ENCODE data around the gene HSF5.

HSF5 gene

GRCh38 chr17:58417300-58418092, 70.7 kb downstream of the HSF5 start, which contains the start of gene RNF43:
RNF43 (minus strand) TSS chr17:58417534; CDS start chr17:58415577, 1,957 bp downstream.
- Histone ChIP-seq H3K4me2 (ENCODE audit: insufficient read depth, low read length) (peak within 1 kb of the TSS; percentile 38; the same call in 1 of the 2 replicates), H4K20me1 (ENCODE audit: insufficient read depth, low read length) (no peaks in the 10 kb centered on the region), H2AFZ (ENCODE audit: low read depth, low read length) (no peak within 1 kb of the TSS), H3K27me3 (ENCODE audit: insufficient read depth, low read length, poor library complexity) (peaks cover 28% of the 10 kb centered on the region), H3K9ac (ENCODE audit: low read depth, low read length) (no peak within 1 kb of the TSS), H3K4me1 (ENCODE audit: insufficient read depth, low read length) (peaks cover 10% of the 10 kb centered on the region), H3K27ac (ENCODE audit: low read length) (no peak within 1 kb of the TSS), H3K9me3 (ENCODE audit: insufficient read depth, low read length, severe bottlenecking) (no peaks in the 10 kb centered on the region), H3K36me3 (ENCODE audit: insufficient read depth, low read length) (no peaks in the 10 kb centered on the region), H3K79me2 (ENCODE audit: insufficient read depth, low read length) (no peaks in the 10 kb centered on the region), H3K4me3 (ENCODE audit: low read depth in 1 of 2, low read length in 2 of 2) (no peak within 1 kb of the TSS)
- TF ChIP-seq EZH2 (IDR thresholded peaks at IDR 0.05; ENCODE audit: borderline replicate concordance, low read depth, low read length, severe bottlenecking) (no peak), CTCF (IDR thresholded peaks at IDR 0.05; ENCODE audit: borderline replicate concordance, extremely low read depth, low read length, poor library complexity, severe bottlenecking) (peak; percentile 95)
- DNase-seq (peak; percentile 86), ATAC-seq (ENCODE audit: insufficient read depth, low read depth) (peak; percentile 99)

GRCh38 chr17:58416937-58417299, 71.3 kb downstream of the HSF5 start:
- no peaks in the 10 kb centered on the region for H3K79me2 ChIP-seq (ENCODE audit: insufficient read depth, low read length)
- H3K36me3 ChIP-seq (ENCODE audit: insufficient read depth, low read length): no peaks in the 10 kb centered on the region
- no peak overlapping the region for H3K4me3 ChIP-seq (ENCODE audit: low read depth in 1 of 2, low read length in 2 of 2)
- peaks cover 10% of the 10 kb centered on the region for H3K4me1 ChIP-seq (ENCODE audit: insufficient read depth, low read length)
- H2AFZ ChIP-seq (ENCODE audit: low read depth, low read length): no peak overlapping the region
- H4K20me1 ChIP-seq (ENCODE audit: insufficient read depth, low read length): no peaks in the 10 kb centered on the region
- TF ChIP-seq EZH2 (IDR thresholded peaks at IDR 0.05; ENCODE audit: borderline replicate concordance, low read depth, low read length, severe bottlenecking): no peak
- H3K27me3 ChIP-seq (ENCODE audit: insufficient read depth, low read length, poor library complexity): peaks cover 29% of the 10 kb centered on the region
- no peak overlapping the region for H3K27ac ChIP-seq (ENCODE audit: low read length)
- H3K4me2 ChIP-seq (ENCODE audit: insufficient read depth, low read length): no peak overlapping the region
- no peak overlapping the region for H3K9ac ChIP-seq (ENCODE audit: low read depth, low read length)
- no peak for DNase-seq
- no peak for ATAC-seq (ENCODE audit: insufficient read depth, low read depth)
- H3K9me3 ChIP-seq (ENCODE audit: insufficient read depth, low read length, severe bottlenecking): no peaks in the 10 kb centered on the region

- no peaks in the 10 kb centered on the region for H3K36me3 ChIP-seq (ENCODE audit: insufficient read depth, low read length)
- H3K27me3 ChIP-seq (ENCODE audit: insufficient read depth, low read length, poor library complexity): peaks cover 27% of the 10 kb centered on the region
- no peak overlapping the region for H2AFZ ChIP-seq (ENCODE audit: low read depth, low read length)
- peaks cover 10% of the 10 kb centered on the region for H3K4me1 ChIP-seq (ENCODE audit: insufficient read depth, low read length)
- no peaks in the 10 kb centered on the region for H3K9me3 ChIP-seq (ENCODE audit: insufficient read depth, low read length, severe bottlenecking)
- DNase-seq (no peak), ATAC-seq (ENCODE audit: insufficient read depth, low read depth) (no peak)
- H3K79me2 ChIP-seq (ENCODE audit: insufficient read depth, low read length): no peaks in the 10 kb centered on the region
- TF ChIP-seq EZH2 (IDR thresholded peaks at IDR 0.05; ENCODE audit: borderline replicate concordance, low read depth, low read length, severe bottlenecking) (no peak), CTCF (IDR thresholded peaks at IDR 0.05; ENCODE audit: borderline replicate concordance, extremely low read depth, low read length, poor library complexity, severe bottlenecking) (no peak)
- no peak overlapping the region for H3K4me3 ChIP-seq (ENCODE audit: low read depth in 1 of 2, low read length in 2 of 2)
- no peaks in the 10 kb centered on the region for H4K20me1 ChIP-seq (ENCODE audit: insufficient read depth, low read length)
- H3K27ac ChIP-seq (ENCODE audit: low read length): no peak overlapping the region
- no peak overlapping the region for H3K4me2 ChIP-seq (ENCODE audit: insufficient read depth, low read length)
- H3K9ac ChIP-seq (ENCODE audit: low read depth, low read length): no peak overlapping the region
Observed at GRCh38 chr17:58416396-58416795, 71.8 kb downstream of the HSF5 start.

GRCh38 chr17:58415371-58416055, 72.7 kb downstream of the HSF5 start:
- no peak for TF ChIP-seq EZH2 (IDR thresholded peaks at IDR 0.05; ENCODE audit: borderline replicate concordance, low read depth, low read length, severe bottlenecking)
- no peak for TF ChIP-seq CTCF (IDR thresholded peaks at IDR 0.05; ENCODE audit: borderline replicate concordance, extremely low read depth, low read length, poor library complexity, severe bottlenecking)
- Histone ChIP-seq H3K4me2 (ENCODE audit: insufficient read depth, low read length) (no peak overlapping the region), H3K27me3 (ENCODE audit: insufficient read depth, low read length, poor library complexity) (peaks cover 33% of the 10 kb centered on the region), H3K36me3 (ENCODE audit: insufficient read depth, low read length) (no peaks in the 10 kb centered on the region), H3K4me3 (ENCODE audit: low read depth in 1 of 2, low read length in 2 of 2) (no peak overlapping the region), H3K27ac (ENCODE audit: low read length) (no peak overlapping the region), H3K9me3 (ENCODE audit: insufficient read depth, low read length, severe bottlenecking) (no peaks in the 10 kb centered on the region), H2AFZ (ENCODE audit: low read depth, low read length) (no peak overlapping the region), H3K9ac (ENCODE audit: low read depth, low read length) (no peak overlapping the region), H3K79me2 (ENCODE audit: insufficient read depth, low read length) (no peaks in the 10 kb centered on the region), H4K20me1 (ENCODE audit: insufficient read depth, low read length) (no peaks in the 10 kb centered on the region), H3K4me1 (ENCODE audit: insufficient read depth, low read length) (peaks cover 10% of the 10 kb centered on the region)
- ATAC-seq (ENCODE audit: insufficient read depth, low read depth): no peak
- no peak for DNase-seq

All from DND-41 (cell line).